GM18511 (cell line): ENCODE measurements around the gene SPINK1.
A peak's percentile ranks its signal among the peaks of the same experiment; 100 is the strongest.
"Not testable (repeated sequence)": the region's sequence is repeated elsewhere in the genome, so short reads cannot be mapped to it uniquely, and the experiment has no call there.

Experiments used
- ATAC-seq: cut with Tn5 transposase; IDR thresholded peaks from one replicate; pipeline ENCODE4 v1.9.1; 2021; ENCODE audit warnings: mild to moderate bottlenecking, moderate library complexity; ENCODE audit not compliant: unreplicated experiment

Gene SPINK1

DNA sequence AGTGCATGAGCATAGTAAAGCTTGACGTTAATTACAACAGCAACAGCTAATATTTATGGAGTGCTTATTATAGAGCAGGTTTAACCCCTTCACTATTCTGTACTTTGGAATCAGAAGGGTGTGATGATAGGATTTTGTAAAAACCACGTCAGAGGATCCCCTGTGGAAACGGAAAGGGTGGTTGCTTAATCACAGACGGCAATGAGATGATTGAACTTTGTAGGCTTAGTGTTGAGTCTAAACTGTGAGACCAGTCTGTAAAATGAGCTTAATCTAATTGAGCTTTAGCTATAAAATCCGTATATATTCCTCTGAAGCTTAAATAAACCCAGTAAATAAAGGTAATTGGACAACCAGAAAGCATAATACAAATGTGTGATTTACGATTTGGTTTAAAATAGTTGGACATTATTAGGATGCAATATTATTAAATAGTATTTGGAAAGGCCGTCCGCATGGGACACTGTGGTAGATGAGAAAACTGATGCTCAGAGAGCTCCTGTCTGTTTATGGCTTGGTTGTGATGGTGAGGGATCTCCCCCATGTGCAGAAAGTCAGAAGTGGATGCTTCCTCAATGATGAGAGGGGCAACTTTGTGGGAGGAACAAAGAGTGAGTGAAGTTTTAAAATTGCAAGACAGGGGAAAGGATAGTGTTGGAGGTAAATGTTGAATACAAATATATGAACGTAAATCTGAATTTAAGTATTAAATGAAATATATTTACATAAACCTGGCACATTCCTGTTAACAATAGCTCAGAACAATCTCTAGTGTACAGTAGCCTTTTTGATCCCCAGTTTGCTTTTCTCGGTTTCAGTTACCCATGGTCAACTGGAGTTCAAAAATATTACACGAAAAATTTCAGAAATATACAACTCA is 23.7 kb upstream of the SPINK1 start:
- ATAC-seq = no peak

DNA sequence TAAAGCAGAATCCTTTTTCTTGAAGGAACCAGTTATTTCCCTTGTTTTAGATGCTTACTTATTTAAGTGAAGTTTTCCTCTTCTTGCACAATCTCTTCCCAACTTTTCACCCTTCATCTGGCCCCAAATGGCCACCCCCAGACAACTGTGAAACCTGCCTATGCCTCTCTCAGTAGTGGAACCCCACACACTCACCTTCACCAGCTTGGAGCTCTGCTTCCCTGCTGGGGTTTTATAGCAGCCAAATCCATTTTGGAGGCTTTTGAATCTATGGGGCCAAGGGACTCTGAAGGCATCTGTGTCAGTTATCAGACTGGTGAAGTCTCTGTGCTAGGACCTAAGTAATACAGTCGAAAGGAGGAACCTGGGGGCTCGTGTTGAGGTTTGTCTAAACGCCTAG is 22.9 kb upstream of the SPINK1 start:
- ATAC-seq = no peak

DNA sequence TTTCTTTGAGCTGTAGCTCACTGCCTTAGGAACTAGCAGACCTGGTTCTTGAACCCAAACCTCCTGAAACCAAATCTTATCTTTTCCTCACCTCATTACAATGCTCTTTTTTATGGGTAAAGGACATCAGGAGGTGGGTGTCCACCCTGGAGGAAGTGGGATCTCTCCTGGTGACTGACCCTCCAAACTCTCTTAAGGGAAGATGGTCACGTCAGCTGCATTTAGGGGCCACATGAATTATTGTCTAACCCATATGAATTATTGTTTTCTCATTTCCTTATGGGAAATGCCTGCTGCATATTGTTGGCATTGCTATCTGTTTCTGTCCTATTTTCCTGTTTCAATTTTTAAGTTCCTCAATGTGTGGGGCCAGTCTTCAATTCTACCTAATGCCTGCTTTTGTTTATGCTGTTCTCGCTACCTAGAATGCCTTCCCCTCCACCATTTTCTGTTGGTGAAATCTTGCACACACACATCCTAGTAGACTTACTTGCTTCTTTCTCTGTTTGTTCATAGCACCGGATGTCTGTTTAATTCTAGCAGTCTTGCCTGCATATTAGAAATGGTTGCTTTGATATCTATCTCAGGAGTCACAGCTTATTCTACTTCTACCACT is 22.0 kb upstream of the SPINK1 start:
- ATAC-seq = no peak

GRCh38 chr5:147852365-147852764 is 20.9 kb upstream of the SPINK1 start:
- no peak for ATAC-seq

- ATAC-seq = no peak
Measured at GRCh38 chr5:147851578-147851977, 20.1 kb upstream of the SPINK1 start.

GRCh38 chr5:147849226-147849625 is 17.8 kb upstream of the SPINK1 start:
- ATAC-seq = no peak

DNA sequence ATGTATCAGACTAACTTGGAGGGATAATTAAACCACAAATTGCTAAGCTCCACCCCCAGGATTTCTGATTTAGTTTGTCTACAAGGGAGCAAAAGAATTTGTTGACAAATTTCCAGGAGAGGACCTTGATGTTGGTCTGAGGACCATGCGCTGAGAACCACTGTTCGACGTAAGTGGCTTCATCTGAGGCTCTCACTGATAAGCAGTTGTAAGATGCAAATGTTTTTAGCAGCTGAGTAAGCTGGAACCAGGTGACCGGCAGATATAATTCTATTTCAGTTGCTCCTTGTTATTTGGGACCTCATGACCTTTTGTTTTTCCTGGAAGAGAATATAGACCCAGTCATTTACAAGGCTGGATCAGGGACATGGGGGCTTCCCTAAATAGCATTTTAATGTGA is 14.1 kb upstream of the SPINK1 start:
- no peak for ATAC-seq

DNA sequence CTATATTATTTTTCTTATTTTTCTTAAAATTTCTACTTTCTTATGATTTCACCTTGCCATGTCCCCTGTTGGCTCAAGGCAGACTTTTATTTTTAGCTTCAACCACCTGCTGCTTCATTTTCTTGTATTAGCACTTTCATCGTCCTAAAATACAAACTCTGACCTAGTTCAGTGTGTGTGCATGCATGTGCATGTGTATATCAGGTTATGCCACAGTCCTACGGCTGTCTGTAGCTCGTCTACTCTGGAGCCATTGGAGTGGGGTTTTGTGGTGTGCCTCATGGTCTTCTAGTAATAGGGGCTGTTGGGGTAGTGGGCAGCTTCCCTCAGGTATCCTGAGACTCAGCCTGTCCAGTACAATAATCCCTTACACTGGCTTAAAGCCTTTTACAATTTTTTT is 13.4 kb upstream of the SPINK1 start:
- no peak for ATAC-seq

DNA sequence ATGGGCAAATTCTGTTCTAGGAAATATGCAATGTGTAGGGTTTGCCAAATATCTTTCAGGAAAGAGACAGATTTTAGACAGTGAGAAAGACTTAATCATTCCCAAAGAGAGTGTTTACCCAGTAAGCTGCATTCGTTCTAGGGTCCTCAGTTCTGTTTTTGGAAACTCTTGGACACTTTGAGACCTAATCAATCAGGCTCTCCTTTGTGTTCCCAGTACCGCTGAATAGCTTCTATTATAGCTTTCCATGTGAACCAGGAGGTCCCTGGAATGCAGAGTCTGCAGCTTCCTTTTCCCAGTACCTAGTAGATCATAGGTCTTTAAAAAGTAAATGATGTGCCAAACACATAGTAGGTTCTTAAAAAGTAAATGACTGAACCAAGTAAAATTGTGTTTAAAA is 11.4 kb upstream of the SPINK1 start:
- ATAC-seq = no peak

DNA sequence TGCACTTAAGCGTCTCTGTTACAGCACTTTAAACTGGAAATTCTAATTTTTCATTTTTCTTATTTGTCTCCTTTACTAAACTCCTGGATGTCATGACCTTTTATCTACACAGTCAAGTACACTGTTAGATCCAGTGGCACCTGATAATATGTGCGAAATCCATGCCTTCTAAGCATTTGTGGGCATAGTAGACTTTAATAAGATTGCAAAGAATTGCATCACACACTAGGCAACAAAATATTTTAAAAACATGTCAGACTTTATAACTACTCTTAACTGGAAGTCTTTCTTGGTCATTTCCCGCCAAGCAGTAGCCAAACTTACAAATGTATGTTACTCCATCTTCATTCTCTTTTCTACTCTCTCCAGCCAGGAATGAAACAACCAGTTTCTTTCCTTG is 5.0 kb upstream of the SPINK1 start:
- no peak for ATAC-seq

- ATAC-seq = no peak
Measured at GRCh38 chr5:147835386-147835798, 3.9 kb upstream of the SPINK1 start.

DNA sequence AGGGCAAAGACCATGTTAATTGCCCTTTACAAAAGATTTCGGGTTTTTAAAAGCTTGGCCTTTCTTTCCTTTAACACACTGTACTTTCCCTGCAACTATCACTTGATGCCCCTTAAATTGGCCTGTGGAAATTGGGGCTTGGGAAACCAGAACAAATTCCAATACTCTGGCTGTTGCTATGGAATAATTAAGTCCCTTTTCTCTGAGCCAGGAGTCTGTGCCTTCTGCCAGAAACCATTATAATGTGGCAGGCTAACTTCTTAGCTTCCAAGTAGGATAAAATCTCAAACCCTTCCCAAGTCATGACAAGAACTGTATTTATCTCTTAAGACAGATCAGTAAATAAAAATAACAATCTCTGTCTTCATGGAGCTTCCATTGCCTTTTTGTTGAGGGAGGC is 1.1 kb upstream of the SPINK1 start:
- no peak for ATAC-seq

DNA sequence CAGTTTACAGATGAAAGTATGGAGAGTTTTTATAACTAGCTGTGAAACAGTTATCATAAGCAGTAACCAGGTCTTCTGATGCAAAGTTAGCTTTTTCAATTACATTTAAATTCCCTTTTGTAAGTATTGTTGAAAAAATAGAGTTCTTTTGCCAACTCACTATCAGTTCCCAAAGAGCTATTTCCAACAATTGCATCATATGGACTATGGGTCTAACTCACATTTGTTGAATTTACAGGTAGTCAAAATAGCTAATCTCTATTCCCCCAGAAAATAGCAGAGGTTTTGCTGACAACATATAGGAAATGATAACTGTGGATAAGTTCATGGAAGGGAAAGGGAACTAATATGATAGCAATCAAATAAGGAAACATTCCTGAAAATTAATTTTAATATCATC is 1.4 kb downstream of the SPINK1 start:
- no peak for ATAC-seq

GRCh38 chr5:147827017-147827416 is 4.5 kb downstream of the SPINK1 start:
- ATAC-seq = not testable (repeated sequence)

- no peak for ATAC-seq
Measured at GRCh38 chr5:147826361-147826760, 5.1 kb downstream of the SPINK1 start.

DNA sequence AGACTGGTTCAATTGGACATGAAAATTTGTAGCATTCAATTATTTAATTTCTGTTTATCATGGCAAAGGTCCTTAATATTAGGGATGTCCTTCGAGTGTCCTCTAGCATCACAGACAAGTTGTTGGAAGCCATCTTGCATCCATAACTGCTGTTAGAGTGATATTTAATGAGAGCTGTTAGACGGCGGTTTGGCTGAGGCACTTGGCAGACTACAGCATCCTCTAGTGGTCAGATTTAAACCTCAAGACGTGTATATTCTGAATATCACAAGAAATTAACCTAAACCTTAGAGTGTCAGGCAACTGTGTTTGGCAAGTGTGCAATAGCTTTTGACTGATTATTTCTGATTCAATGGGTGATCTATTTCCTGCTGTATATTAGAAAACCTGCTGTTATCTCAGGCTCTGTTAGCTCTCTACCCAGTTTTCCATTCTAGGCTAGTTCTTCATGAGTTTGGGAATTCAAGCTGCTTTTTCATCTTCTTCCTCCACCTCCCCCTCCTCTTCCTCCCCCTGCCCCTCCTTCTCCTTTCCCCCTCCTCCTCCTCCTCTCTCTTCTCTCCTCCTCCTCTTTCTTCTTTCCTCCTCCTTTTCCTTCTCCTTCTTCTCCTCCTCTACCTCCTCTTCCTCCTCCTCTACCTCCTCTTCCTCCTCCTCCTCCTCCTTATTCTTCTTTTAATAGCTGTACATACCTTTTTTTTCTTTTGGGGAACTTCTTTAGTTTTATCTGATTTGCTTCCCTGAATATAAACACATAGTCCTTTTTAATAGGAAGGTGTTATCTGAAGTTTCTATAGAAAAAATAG is 8.6 kb downstream of the SPINK1 start:
- peak; percentile 94 for ATAC-seq

GRCh38 chr5:147822222-147822621 is 9.2 kb downstream of the SPINK1 start:
- ATAC-seq = peak; percentile 7

DNA sequence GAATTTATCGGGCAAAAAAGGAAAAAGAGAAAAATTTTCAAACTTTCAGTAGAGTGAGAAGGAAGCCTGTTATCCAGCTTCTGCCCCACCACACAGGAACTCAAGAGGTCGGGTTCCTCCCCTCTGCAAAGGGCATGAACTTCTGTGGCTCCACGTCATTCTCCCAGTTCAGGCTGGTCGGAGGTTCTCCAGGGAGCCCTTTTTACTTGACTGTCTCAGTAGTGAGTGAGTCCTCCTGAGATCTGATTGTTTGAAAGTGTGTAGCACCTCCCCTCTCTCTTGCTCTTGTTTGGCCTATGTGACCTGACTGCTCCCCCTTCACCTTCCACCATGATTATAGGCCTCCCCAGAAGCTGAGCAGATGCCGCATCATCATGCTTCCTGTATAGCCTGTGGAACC is 9.7 kb downstream of the SPINK1 start:
- no peak for ATAC-seq

DNA sequence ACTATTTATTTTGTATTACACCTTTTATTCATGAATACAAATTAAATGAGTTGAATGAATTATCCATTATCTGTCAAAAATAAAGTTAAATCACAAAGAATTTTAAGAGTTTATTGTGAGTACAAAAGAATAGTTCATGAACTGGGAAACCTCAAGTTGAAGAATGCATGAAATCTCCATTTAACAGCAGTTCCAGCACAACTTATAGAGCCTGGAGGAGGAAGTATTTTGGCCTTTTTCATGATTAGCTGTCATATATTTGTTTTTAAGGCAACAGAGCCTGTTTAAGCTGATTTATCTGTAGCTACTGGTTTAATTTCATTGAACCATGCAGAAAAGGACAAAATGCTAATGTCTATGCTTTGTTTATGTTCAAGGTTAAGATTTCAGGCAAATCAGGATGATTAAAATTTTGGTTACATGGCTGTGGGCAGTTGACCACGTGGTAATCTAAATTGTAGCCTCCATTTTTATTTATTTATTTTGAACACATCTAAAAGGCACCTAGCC is 12.2 kb downstream of the SPINK1 start:
- ATAC-seq = no peak

GRCh38 chr5:147818290-147818689 is 13.2 kb downstream of the SPINK1 start:
- no peak for ATAC-seq

GRCh38 chr5:147813696-147814095 is 17.8 kb downstream of the SPINK1 start:
- ATAC-seq = no peak
